Heart left ventricle (tissue), 13 donors: ENCODE measurements around the gene MAPK8.

Experiments used
- CTCF ChIP-seq, 12 donors: fragments of 200-600 bp; sonication (generic) in 4 of 12; IDR thresholded peaks; one replicate each; pipeline versions ENCODE4 v1.5.0 to v1.8.0; 2018 to 2022; ENCODE audit warnings: antibody characterized with exemption in 12 of 12, mild to moderate bottlenecking in 5 of 12
- POLR2A ChIP-seq, 2 donors: fragments of 450-650 bp; IDR thresholded peaks; one replicate each; pipeline ENCODE4 v1.6.1; 2017; ENCODE audit warnings: antibody characterized with exemption in 2 of 2, mild to moderate bottlenecking in 2 of 2, moderate library complexity in 2 of 2
- donor health status: ischemic (EF 13 %, LVEDD 7.1; RV severe dilation, severe dysfunction).
- donor health status: DM: no; HTN: yes; CAD: no.
- donor health status: DM: no; HTN: no; CAD: no.
- donor health status: ischemic (EF 25% LVEDD 6.9; RV normal size, moderate dysfunction).
- donor health status: ischemic (EF 25% LVEDD 5.7; RV mildly dilated, moderate dysfunction).
- donor health status: ischemic (EF 35%, LVEDD 5.7; RV mildly dilated, moderate dysfunction).
- donor health status: nonischemic (EF 11% LVEDD 7.7; RV severe dilation, severe dysfunction).
- donor health status: DM: yes; HTN: yes; CAD: no.
- donor health status: PGD.
- donor health status: ischemic (EF 29% LVEDD 5.4; RV normal size, mild dysfunction).
- donor health status: nonischemic (EF 23%, LVEDD 6.1; RV moderate dilation, normal function).

GRCh38 chr10:48473704-48474103, 167.2 kb downstream of the MAPK8 start:
- TF ChIP-seq POLR2A (IDR thresholded peaks at IDR 0.05) (no peak), CTCF (IDR thresholded peaks at IDR 0.05) (no peak)
